Smooth muscle cell of the brain vasculature (primary cell): ENCODE data around the gene SLC35F3.

ENCODE experiments used
- DNase-seq: peaks from one replicate; pipeline ENCODE4 v3.0.0-alpha.2; 2012; ENCODE audit warnings: low read depth, low spot score

The SLC35F3 gene

GRCh38 chr1:233972563-233972950, 68.1 kb downstream of the SLC35F3 start:
- DNase-seq: no peak

GRCh38 chr1:233972951-233973635, 68.6 kb downstream of the SLC35F3 start:
- no peak for DNase-seq

GRCh38 chr1:233975486-233975885, 71.0 kb downstream of the SLC35F3 start:
- no peak for DNase-seq

GRCh38 chr1:233981042-233981675, 76.7 kb downstream of the SLC35F3 start:
- DNase-seq: no peak

- DNase-seq: no peak
These were observed 78.5 kb downstream of the SLC35F3 start for GRCh38 chr1:233982827-233983518.

- no peak for DNase-seq
These were observed 79.3 kb downstream of the SLC35F3 start for GRCh38 chr1:233983811-233984210.

GRCh38 chr1:233988963-233989696, 84.7 kb downstream of the SLC35F3 start:
- DNase-seq: no peak

- no peak for DNase-seq
These were observed 86.0 kb downstream of the SLC35F3 start for GRCh38 chr1:233990486-233990885.

- no peak for DNase-seq
These were observed 89.2 kb downstream of the SLC35F3 start for GRCh38 chr1:233993651-233994050.

GRCh38 chr1:233994112-233994511, 89.6 kb downstream of the SLC35F3 start:
- DNase-seq: no peak

GRCh38 chr1:233998456-233998855, 94.0 kb downstream of the SLC35F3 start:
- no peak for DNase-seq

GRCh38 chr1:233998891-233999290, 94.4 kb downstream of the SLC35F3 start:
- no peak for DNase-seq

- no peak for DNase-seq
These were observed 96.1 kb downstream of the SLC35F3 start for GRCh38 chr1:234000557-234001041.

GRCh38 chr1:234001817-234002216, 97.3 kb downstream of the SLC35F3 start:
- DNase-seq: no peak

GRCh38 chr1:234004591-234004990, 100.1 kb downstream of the SLC35F3 start:
- no peak for DNase-seq

GRCh38 chr1:234007684-234008083, 103.2 kb downstream of the SLC35F3 start:
- no peak for DNase-seq

- DNase-seq: no peak
These were observed 104.1 kb downstream of the SLC35F3 start for GRCh38 chr1:234008591-234008990.

- no peak for DNase-seq
These were observed 105.2 kb downstream of the SLC35F3 start for GRCh38 chr1:234009668-234010067.

- DNase-seq: no peak
These were observed 109.7 kb downstream of the SLC35F3 start for GRCh38 chr1:234014208-234014607.

- no peak for DNase-seq
These were observed 114.3 kb downstream of the SLC35F3 start for GRCh38 chr1:234018816-234019215.

GRCh38 chr1:234019387-234019786, 114.9 kb downstream of the SLC35F3 start:
- no peak for DNase-seq

- no peak for DNase-seq
These were observed 117.8 kb downstream of the SLC35F3 start for GRCh38 chr1:234022302-234022701.
